H1 (cell line): ENCODE results near the gene ATP6V1G1. TPM values are rescaled to one million over a fixed set of nuclear protein-coding genes. Genes with fewer than 3 reads are reported as not detected.

Source experiments
- CTCF ChIA-PET: fragments of 300-600 bp; sonication (Branson Sonifier 250); formaldehyde crosslinking; loops from one replicate; lab custom pipeline; 2021; ENCODE audit not compliant: partially characterized antibody; lab: Charles Lee
- POLR2A ChIA-PET: fragments of 300-600 bp; sonication (Branson Sonifier 250); formaldehyde crosslinking; loops from one replicate; lab custom pipeline; 2021; ENCODE audit warnings: inconsistent platforms; ENCODE audit not compliant: partially characterized antibody; lab: Charles Lee
- DNase-seq, 2 experiments: peaks; one replicate each; pipeline versions ENCODE4 v3.0.0 to v3.0.0-alpha.2; 2010 to 2022; ENCODE audit warnings: low spot score in 2 of 2, low read depth in 1 of 2, mixed read lengths in 1 of 2
- FAIRE-seq: peaks from 2 replicates; lab custom pipeline; 2011; peaks lifted over from hg19 to GRCh38; lab: Jason Lieb, UNC
- H2AFZ ChIP-seq: 2 replicates; pipeline ENCODE4 v1.8.1; 2012; ENCODE audit warnings: low read length, inconsistent platforms
- H2AK5ac ChIP-seq: 2 replicates; pipeline ENCODE4 v1.6.1; 2013; ENCODE audit warnings: low read depth, low read length
- H2BK120ac ChIP-seq: replicated peaks from 2 replicates; pipeline ENCODE3; 2013; ENCODE audit warnings: low read depth, low read length, inconsistent platforms
- H2BK12ac ChIP-seq: 2 replicates; pipeline ENCODE4 v1.6.1; 2013; ENCODE audit warnings: low read depth, low read length
- H2BK15ac ChIP-seq: 2 replicates; pipeline ENCODE4 v1.6.1; 2013; ENCODE audit warnings: low read length
- H2BK20ac ChIP-seq: 2 replicates; pipeline ENCODE4 v1.6.1; 2013; ENCODE audit warnings: low read length
- H2BK5ac ChIP-seq: 2 replicates; pipeline ENCODE4 v1.6.1; 2013; ENCODE audit warnings: low read depth, low read length
- H3K14ac ChIP-seq: 2 replicates; pipeline ENCODE4 v1.6.1; 2013; ENCODE audit warnings: inconsistent platforms; ENCODE audit not compliant: insufficient read length
- H3K18ac ChIP-seq: 2 replicates; pipeline ENCODE4 v1.6.1; 2013; ENCODE audit warnings: low read length; ENCODE audit errors: extremely low read depth
- H3K23ac ChIP-seq: 2 replicates; pipeline ENCODE4 v1.6.1; 2013; ENCODE audit warnings: inconsistent platforms; ENCODE audit not compliant: insufficient read length
- H3K23me2 ChIP-seq: 2 replicates; pipeline ENCODE4 v1.6.1; 2013; ENCODE audit warnings: low read depth, low read length
- H3K27ac ChIP-seq: 2 replicates; pipeline ENCODE4 v1.6.1; 2011; ENCODE audit warnings: low read depth, low read length, inconsistent platforms
- H3K27me3 ChIP-seq, 4 experiments: replicated peaks in 1 of 4; 1 replicate in 1 of 4; 2 replicates in 3 of 4; pipeline versions ENCODE4 v1.6.1 to v1.8.1; 2011 to 2013; ENCODE audit warnings: low read length in 3 of 4, mild to moderate bottlenecking in 3 of 4, inconsistent platforms in 2 of 4, mixed read lengths in 2 of 4, moderate library complexity in 1 of 4; ENCODE audit not compliant: control insufficient read depth in 3 of 4, insufficient read depth in 3 of 4; ENCODE audit errors: extremely low read depth in 1 of 4
- H3K36me3 ChIP-seq, 4 experiments: 2 replicates each; pipeline versions ENCODE4 v1.6.1 to v1.8.1; 2011 to 2013; ENCODE audit warnings: mild to moderate bottlenecking in 4 of 4, low read length in 3 of 4, moderate library complexity in 2 of 4, control low read depth in 1 of 4, inconsistent platforms in 1 of 4; ENCODE audit not compliant: insufficient read depth in 4 of 4, control insufficient read depth in 2 of 4
- H3K4ac ChIP-seq: replicated peaks from 2 replicates; pipeline ENCODE3; 2013; ENCODE audit warnings: low read length, low read depth, mixed read lengths, inconsistent platforms; ENCODE audit not compliant: insufficient read length
- H3K4me1 ChIP-seq, 4 experiments: replicated peaks in 1 of 4; 1 replicate in 1 of 4; 2 replicates in 3 of 4; pipeline versions ENCODE4 v1.6.1 to v1.8.1; 2011 to 2013; ENCODE audit warnings: low read length in 3 of 4, inconsistent platforms in 2 of 4, mixed read lengths in 1 of 4; ENCODE audit not compliant: insufficient read depth in 4 of 4, control insufficient read depth in 3 of 4
- H3K4me2 ChIP-seq, 2 experiments: 2 replicates each; pipeline versions ENCODE4 v1.6.1 to v1.8.1; 2011 to 2013; ENCODE audit warnings: low read depth in 2 of 2, low read length in 2 of 2, control low read depth in 1 of 2, inconsistent platforms in 1 of 2, mild to moderate bottlenecking in 1 of 2; ENCODE audit not compliant: insufficient read depth in 1 of 2
- H3K4me3 ChIP-seq, 4 experiments: fragments of 200-600, 300-600 bp in 1 of 4; sonication (generic), shearing (Covaris generic), sonication (Bioruptor Twin) in 1 of 4; 2 replicates each; pipeline versions ENCODE4 v1.5.1 to v1.8.1; 2011 to 2016; ENCODE audit warnings: low read length in 4 of 4, low read depth in 3 of 4, control low read depth in 2 of 4, inconsistent platforms in 2 of 4, mild to moderate bottlenecking in 2 of 4, mixed read lengths in 1 of 4, moderate library complexity in 1 of 4; ENCODE audit not compliant: insufficient read depth in 2 of 4; ENCODE audit errors: extremely low read depth in 1 of 4
- H3K56ac ChIP-seq: replicated peaks from 2 replicates; pipeline ENCODE3; 2013; ENCODE audit warnings: low read depth, mild to moderate bottlenecking, mixed read lengths, low read length, inconsistent platforms; ENCODE audit not compliant: insufficient read length
- H3K79me1 ChIP-seq: 2 replicates; pipeline ENCODE4 v1.6.1; 2013; ENCODE audit warnings: low read depth, low read length, control low read depth
- H3K79me2 ChIP-seq, 2 experiments: 2 replicates each; pipeline versions ENCODE4 v1.6.1 to v1.8.1; 2012 to 2013; ENCODE audit warnings: low read length in 2 of 2, mild to moderate bottlenecking in 2 of 2, inconsistent platforms in 1 of 2; ENCODE audit not compliant: insufficient read depth in 2 of 2, control insufficient read depth in 1 of 2
- H3K9ac ChIP-seq, 4 experiments: replicated peaks in 1 of 4; 1 replicate in 1 of 4; 2 replicates in 3 of 4; pipeline versions ENCODE4 v1.6.1 to v1.8.1; 2011 to 2013; ENCODE audit warnings: low read depth in 3 of 4, low read length in 3 of 4, control low read depth in 2 of 4, mild to moderate bottlenecking in 2 of 4, moderate library complexity in 2 of 4, inconsistent platforms in 1 of 4; ENCODE audit errors: extremely low read depth in 1 of 4
- H3K9me3 ChIP-seq, 2 experiments: 2 replicates each; pipeline versions ENCODE4 v1.6.1 to v1.8.1; 2012 to 2013; ENCODE audit warnings: mild to moderate bottlenecking in 2 of 2, moderate library complexity in 2 of 2, control low read depth in 1 of 2, inconsistent platforms in 1 of 2, low read depth in 1 of 2, low read length in 1 of 2, mixed read lengths in 1 of 2; ENCODE audit not compliant: insufficient read depth in 2 of 2
- H4K20me1 ChIP-seq, 2 experiments: replicated peaks in 1 of 2; 2 replicates each; pipeline versions ENCODE3 to v1.8.1; 2011 to 2013; ENCODE audit warnings: inconsistent platforms in 2 of 2, low read length in 2 of 2, mild to moderate bottlenecking in 1 of 2; ENCODE audit not compliant: insufficient read depth in 2 of 2, control insufficient read depth in 1 of 2
- H4K5ac ChIP-seq: 2 replicates; pipeline ENCODE4 v1.6.1; 2013; ENCODE audit warnings: low read length, low read depth, mixed read lengths, inconsistent platforms; ENCODE audit not compliant: insufficient read length
- H4K8ac ChIP-seq: 2 replicates; pipeline ENCODE4 v1.8.0; 2013; ENCODE audit warnings: mild to moderate bottlenecking, moderate library complexity, low read length, inconsistent platforms; ENCODE audit not compliant: insufficient read depth; ENCODE audit errors: extremely low read depth
- H4K91ac ChIP-seq: replicated peaks from 2 replicates; pipeline ENCODE3; 2013; ENCODE audit warnings: low read length, mixed read lengths, inconsistent platforms; ENCODE audit not compliant: insufficient read length
- RAD21 ChIP-seq, 2 experiments: IDR thresholded peaks in 1 of 2; conservative IDR thresholded peaks in 1 of 2; 2 replicates each; pipeline ENCODE4 v1.6.1; 2011; ENCODE audit warnings: low read depth in 2 of 2, low read length in 2 of 2, improper control_type of control experiment in 1 of 2, inconsistent platforms in 1 of 2, mild to moderate bottlenecking in 1 of 2, moderate library complexity in 1 of 2
- WGBS, 2 experiments: shearing (Covaris generic) in 1 of 2; methylation state at CpG; one replicate each; pipeline versions ENCODE4 v1.1.6 to v1.1.7; 2013 to 2015; ENCODE audit warnings: low lambda C conversion rate in 2 of 2, mixed read lengths in 2 of 2, inconsistent platforms in 1 of 2, low coverage in 1 of 2, missing lambda C conversion rate in 1 of 2; ENCODE audit not compliant: insufficient replicate concordance in 2 of 2, insufficient coverage in 1 of 2, insufficient read length in 1 of 2; ENCODE audit errors: extremely low coverage in 1 of 2, missing lambda C conversion rate in 1 of 2; 5-methylcytosine and 5-hydroxymethylcytosine counted together
- polyA plus RNA-seq, 7 experiments: library from polyadenylated mRNA; depleted of rRNA in 3 of 7; stranded (reverse) in 5 of 7; unstranded in 2 of 7; fragments of >200 nt in 5 of 7; fragments of 200-250 nt in 2 of 7; gene quantifications; 1 replicate in 5 of 7; 2 replicates in 1 of 7; 4 replicates in 1 of 7; pipeline versions ENCODE4 v1.2.1 to v1.2.3, GENCODE V29; 2011 to 2013; ENCODE audit warnings: missing spikeins in 2 of 7, mixed read lengths in 2 of 7
- total RNA-seq: library from RNA; stranded (reverse); fragmentation: NEBNext Ultra II Directional; extraction: Animal tissue kit (Norgen Biotek cat#: 25700); gene quantifications from 2 replicates; pipeline ENCODE4 v1.2.1, GENCODE V29; 2021

The ATP6V1G1 gene
- total and polyA plus RNA-seq, 2 of the 8 experiments (the other 6 are each of a cell fraction or from before 2014, with no cell fraction given), result 112 to 124 TPM

DNA sequence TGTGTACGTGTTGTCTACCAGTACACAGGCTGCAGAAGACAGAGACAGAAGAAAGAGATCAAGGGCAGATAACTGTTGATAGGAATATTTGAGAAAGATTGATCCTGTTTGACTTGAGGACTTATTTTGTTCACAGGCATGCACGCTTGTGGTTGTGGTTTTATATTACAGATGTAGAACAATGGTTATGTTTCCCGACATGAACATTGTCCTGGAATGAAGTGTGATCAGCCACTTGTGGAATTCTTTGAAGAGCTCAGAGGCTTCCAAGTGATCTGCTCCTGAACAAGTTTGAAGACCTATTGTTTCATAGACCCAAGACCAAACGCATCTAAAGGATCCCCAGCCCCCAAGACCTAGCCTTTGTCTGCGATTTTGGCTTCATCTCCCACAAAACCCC lies 56.3 kb downstream of the ATP6V1G1 start:
- Histone ChIP-seq H3K9ac (no peak overlapping the region), H3K18ac (no peak overlapping the region), H4K91ac (no peak overlapping the region), H2BK20ac (no peak overlapping the region), H3K4me1 (no peaks in the 10 kb centered on the region), H2BK15ac (no peak overlapping the region), H3K14ac (no peak overlapping the region), H4K5ac (no peak overlapping the region), H3K4ac (no peak overlapping the region), H2AFZ (no peak overlapping the region), H3K23ac (no peak overlapping the region), H2BK12ac (no peak overlapping the region), H4K20me1 (no peaks in the 10 kb centered on the region), H3K79me1 (no peaks in the 10 kb centered on the region), H4K8ac (no peak overlapping the region), H2BK120ac (no peak overlapping the region), H3K4me3 (no peak overlapping the region), H3K27me3 (no peaks in the 10 kb centered on the region), H3K79me2 (no peaks in the 10 kb centered on the region), H3K4me2 (no peak overlapping the region), H3K27ac (no peak overlapping the region), H3K36me3 (peaks cover 0 to 6% (median 0%) of the 10 kb centered on the region in 4 experiments; a peak in 3 of 8 replicates), H2AK5ac (no peak overlapping the region), H3K9me3 (no peaks in the 10 kb centered on the region), H3K23me2 (no peaks in the 10 kb centered on the region), H3K56ac (no peak overlapping the region), H2BK5ac (no peak overlapping the region)
- ChIA-PET POLR2A (no interaction called here), CTCF (interaction anchor here (0.6 to 6.0 kb wide), 5 partner anchors 8 to 238 kb away, joined by 3 to 35 read pairs (median 6); no protein-coding TSS in a partner anchor)
- FAIRE-seq (no peak), DNase-seq (no peak)
- 97% methylated on average over 5 of the region's 5 CpGs; no CpG with 5 or more reads in 1 of the 2 experiments for WGBS, 2 experiments
- TF ChIP-seq RAD21 (IDR thresholded peaks at IDR 0.05 in 1 of 2, conservative IDR thresholded peaks at IDR 0.05 in 1 of 2; ENCODE audit: low read depth in 2 of 2, low read length in 2 of 2), result no peak
